Thoracic aorta (tissue), 2 donors: ENCODE results near the gene ST6GAL1. TPM values are rescaled to one million over a fixed set of nuclear protein-coding genes. Genes with fewer than 3 reads are reported as not detected.

Experiments
- ATAC-seq: fragments of 150-250 bp; one replicate; pipeline ENCODE4 v1.8.0; 2017; ENCODE audit warnings: low read depth; ENCODE audit not compliant: insufficient number of reproducible peaks, low FRiP score
- DNase-seq: peaks from one replicate; pipeline ENCODE4 v3.0.0-alpha.2; 2020; ENCODE audit warnings: low spot score
- H3K27ac ChIP-seq, 2 donors: fragments of 200-600 bp; sonication (generic); 1 replicate in 1 of 2; 2 replicates in 1 of 2; pipeline ENCODE4 v1.5.1; 2016; ENCODE audit warnings: mild to moderate bottlenecking in 2 of 2, moderate library complexity in 2 of 2
- H3K27me3 ChIP-seq: fragments of 200-600 bp; sonication (generic); replicated peaks from 2 replicates; pipeline ENCODE4 v1.6.0; 2016; ENCODE audit warnings: mild to moderate bottlenecking; ENCODE audit not compliant: insufficient read depth
- H3K36me3 ChIP-seq: fragments of 200-600 bp; sonication (generic); one replicate; pipeline ENCODE4 v1.5.1; 2016
- H3K4me1 ChIP-seq, 2 donors: fragments of 200-600 bp; sonication (generic); 1 replicate in 1 of 2; 2 replicates in 1 of 2; pipeline versions ENCODE4 v1.5.1 to v1.6.0; 2016; ENCODE audit warnings: low read depth in 2 of 2, mild to moderate bottlenecking in 1 of 2; ENCODE audit not compliant: control insufficient read depth in 1 of 2
- H3K4me3 ChIP-seq: fragments of 200-600 bp; sonication (generic); 2 replicates; pipeline ENCODE4 v1.5.1; 2016; ENCODE audit warnings: mild to moderate bottlenecking
- H3K9me3 ChIP-seq: fragments of 200-600 bp; sonication (generic); 2 replicates; pipeline ENCODE4 v1.5.1; 2016
- CTCF ChIP-seq: fragments of 200-600 bp; sonication (generic); IDR thresholded peaks from one replicate; pipeline ENCODE4 v1.5.1; 2019; ENCODE audit warnings: antibody characterized with exemption
- total RNA-seq, 2 donors: library from RNA; depleted of rRNA; stranded (reverse); fragments of >200 nt; gene quantifications; one replicate each; pipeline versions ENCODE4 v1.1.0 to v1.2.3, GENCODE V29; 2016

The ST6GAL1 gene
- total RNA-seq, 2 donors from 2014 or later = 89.5 to 141 TPM

GRCh38 chr3:187016639-187017345 lies 86.5 kb downstream of the ST6GAL1 start:
- Histone ChIP-seq H3K4me3 (no peak overlapping the region), H3K27me3 (no peaks in the 10 kb centered on the region), H3K27ac (peak overlapping the region in 1 of 2 donors; percentile 25), H3K9me3 (no peaks in the 10 kb centered on the region), H3K4me1 (peaks cover 24 to 52% of the 10 kb centered on the region in 2 donors), H3K36me3 (no peaks in the 10 kb centered on the region)
- ATAC-seq = peak; percentile 38
- no peak for DNase-seq
- no peak for TF ChIP-seq CTCF

- no peak for TF ChIP-seq CTCF
- ATAC-seq = no peak
These were observed 87.3 kb downstream of the ST6GAL1 start for GRCh38 chr3:187017511-187018230.

GRCh38 chr3:187019542-187020072 lies 89.3 kb downstream of the ST6GAL1 start:
- no peaks in the 10 kb centered on the region for H3K27me3 ChIP-seq
- ATAC-seq = no peak
- TF ChIP-seq CTCF = no peak

More at GRCh38 chr3:187017511-187018230, 87.3 kb downstream of the ST6GAL1 start:
- Histone ChIP-seq H3K9me3 (no peaks in the 10 kb centered on the region), H3K4me3 (no peak overlapping the region), H3K27ac (peak overlapping the region in 1 of 2 donors; percentile 25), H3K27me3 (no peaks in the 10 kb centered on the region), H3K36me3 (no peaks in the 10 kb centered on the region), H3K4me1 (peaks cover 19 to 44% of the 10 kb centered on the region in 2 donors)
- DNase-seq = no peak

GRCh38 chr3:187020376-187020775 lies 90.0 kb downstream of the ST6GAL1 start:
- no peaks in the 10 kb centered on the region for H3K36me3 ChIP-seq
- no peak overlapping the region for H3K4me3 ChIP-seq
- H3K27ac ChIP-seq = no peak overlapping the region
- no peaks in the 10 kb centered on the region for H3K27me3 ChIP-seq
- TF ChIP-seq CTCF = no peak
- DNase-seq (no peak), ATAC-seq (no peak)
- no peaks in the 10 kb centered on the region for H3K9me3 ChIP-seq
- H3K4me1 ChIP-seq = peaks cover 10 to 24% of the 10 kb centered on the region in 2 donors

More at GRCh38 chr3:187019542-187020072, 89.3 kb downstream of the ST6GAL1 start:
- Histone ChIP-seq H3K4me1 (peaks cover 5 to 24% of the 10 kb centered on the region in 2 donors), H3K9me3 (no peaks in the 10 kb centered on the region), H3K4me3 (no peak overlapping the region), H3K36me3 (no peaks in the 10 kb centered on the region), H3K27ac (no peak overlapping the region)
- no peak for DNase-seq

- no peaks in the 10 kb centered on the region for H3K36me3 ChIP-seq
- no peaks in the 10 kb centered on the region for H3K9me3 ChIP-seq
- no peaks in the 10 kb centered on the region for H3K27me3 ChIP-seq
- H3K27ac ChIP-seq = no peak overlapping the region
- H3K4me1 ChIP-seq = peaks cover 14 to 31% of the 10 kb centered on the region in 2 donors
- no peak for ATAC-seq
- DNase-seq = no peak
- H3K4me3 ChIP-seq = no peak overlapping the region
- TF ChIP-seq CTCF = no peak
These were observed 91.5 kb downstream of the ST6GAL1 start for GRCh38 chr3:187021748-187022402.
